CD14-positive monocyte (primary cell): ENCODE measurements around the gene DRGX. TPM values are rescaled to one million over a fixed set of nuclear protein-coding genes. Genes with fewer than 3 reads are reported as not detected.

Experiments
- DNase-seq, 3 donors: peaks; one replicate each; pipeline ENCODE4 v3.0.0-alpha.2; 2011 to 2022
- H2AFZ ChIP-seq: 2 replicates; pipeline ENCODE4 v1.6.0; 2012; ENCODE audit warnings: mild to moderate bottlenecking, low read depth, low read length, inconsistent platforms; ENCODE audit not compliant: insufficient read depth, poor library complexity, severe bottlenecking
- H3K27ac ChIP-seq, 2 donors: 1 replicate in 1 of 2; 2 replicates in 1 of 2; pipeline ENCODE4 v1.5.1; 2012 to 2013; ENCODE audit warnings: low read length in 2 of 2, control low read depth in 1 of 2, inconsistent platforms in 1 of 2, low read depth in 1 of 2, mild to moderate bottlenecking in 1 of 2
- H3K27me3 ChIP-seq, 2 donors: one replicate each; pipeline versions ENCODE4 v1.6.0 to v1.6.1; 2011 to 2013; ENCODE audit warnings: low read length in 2 of 2; ENCODE audit not compliant: control insufficient read depth in 2 of 2, insufficient read depth in 2 of 2
- H3K36me3 ChIP-seq, 2 donors: replicated peaks in 1 of 2; 1 replicate in 1 of 2; 2 replicates in 1 of 2; pipeline versions ENCODE4 v1.5.1 to v1.6.1; 2012 to 2013; ENCODE audit warnings: low read length in 2 of 2, control low read depth in 1 of 2, inconsistent platforms in 1 of 2, mild to moderate bottlenecking in 1 of 2; ENCODE audit not compliant: insufficient read depth in 2 of 2, control insufficient read depth in 1 of 2
- H3K4me1 ChIP-seq, 2 donors: 1 replicate in 1 of 2; 2 replicates in 1 of 2; pipeline versions ENCODE4 v1.5.1 to v1.6.1; 2012 to 2013; ENCODE audit warnings: low read length in 2 of 2, control low read depth in 1 of 2, inconsistent platforms in 1 of 2, mild to moderate bottlenecking in 1 of 2, moderate library complexity in 1 of 2; ENCODE audit not compliant: insufficient read depth in 2 of 2, control insufficient read depth in 1 of 2
- H3K4me2 ChIP-seq: replicated peaks from 2 replicates; pipeline ENCODE3; 2012; ENCODE audit warnings: low read length, moderate library complexity, mild to moderate bottlenecking; ENCODE audit not compliant: poor library complexity, severe bottlenecking; ENCODE audit errors: extremely low read depth
- H3K4me3 ChIP-seq, 3 experiments: fragments of 200-600 bp in 1 of 3; sonication (generic) in 1 of 3; replicated peaks in 1 of 3; 1 replicate in 2 of 3; 2 replicates in 1 of 3; pipeline ENCODE4 v1.5.1; 2011 to 2013; ENCODE audit warnings: low read length in 3 of 3, mild to moderate bottlenecking in 3 of 3, control low read depth in 2 of 3, low read depth in 2 of 3, inconsistent platforms in 1 of 3, moderate library complexity in 1 of 3
- H3K79me2 ChIP-seq: 2 replicates; pipeline ENCODE4 v1.6.0; 2012; ENCODE audit warnings: mild to moderate bottlenecking, control low read depth, inconsistent platforms, low read length, moderate library complexity; ENCODE audit not compliant: insufficient read depth
- H3K9ac ChIP-seq: 2 replicates; pipeline ENCODE4 v1.6.0; 2017; ENCODE audit warnings: low read length, mild to moderate bottlenecking; ENCODE audit not compliant: insufficient read depth, poor library complexity, severe bottlenecking
- H3K9me3 ChIP-seq, 2 donors: replicated peaks in 1 of 2; 1 replicate in 1 of 2; 2 replicates in 1 of 2; pipeline versions ENCODE4 v1.5.1 to v1.6.1; 2012 to 2013; ENCODE audit warnings: low read length in 2 of 2, control low read depth in 1 of 2; ENCODE audit not compliant: control insufficient read depth in 1 of 2, insufficient read depth in 1 of 2
- H4K20me1 ChIP-seq: 2 replicates; pipeline ENCODE4 v1.6.0; 2012; ENCODE audit warnings: mild to moderate bottlenecking, low read length, control low read depth, moderate library complexity; ENCODE audit not compliant: insufficient read depth
- H3K27ac Mint-ChIP-seq, 7 donors: one replicate each; pipeline ENCODE4 v1.8.0; 2020; ENCODE audit warnings: mild to moderate bottlenecking in 7 of 7, mixed read lengths in 7 of 7, moderate library complexity in 6 of 7, inconsistent platforms in 2 of 7
- H3K27me3 Mint-ChIP-seq, 3 donors: one replicate each; pipeline ENCODE4 v1.8.0; 2021 to 2022; ENCODE audit warnings: low read depth in 3 of 3, mild to moderate bottlenecking in 3 of 3, mixed read lengths in 3 of 3, moderate library complexity in 3 of 3, inconsistent platforms in 1 of 3
- H3K36me3 Mint-ChIP-seq, 2 donors: one replicate each; pipeline ENCODE4 v1.8.0; 2020; ENCODE audit warnings: mixed read lengths in 2 of 2, inconsistent platforms in 1 of 2, mild to moderate bottlenecking in 1 of 2
- H3K4me1 Mint-ChIP-seq: one replicate; pipeline ENCODE4 v1.8.0; 2020; ENCODE audit warnings: mild to moderate bottlenecking, mixed read lengths
- H3K4me3 Mint-ChIP-seq, 2 donors: one replicate each; pipeline ENCODE4 v1.8.0; 2020; ENCODE audit warnings: mild to moderate bottlenecking in 2 of 2, mixed read lengths in 2 of 2, moderate library complexity in 1 of 2
- H3K9me3 Mint-ChIP-seq, 7 donors: one replicate each; pipeline ENCODE4 v1.8.0; 2020 to 2022; ENCODE audit warnings: mixed read lengths in 7 of 7, mild to moderate bottlenecking in 6 of 7, moderate library complexity in 6 of 7, inconsistent platforms in 2 of 7
- WGBS: methylation state at CpG from one replicate; pipeline ENCODE4 v1.1.5; 2013; ENCODE audit warnings: missing lambda C conversion rate; ENCODE audit not compliant: insufficient coverage; 5-methylcytosine and 5-hydroxymethylcytosine counted together
- intact Hi-C, 2 donors: fragments of 100-400 bp; cut with micrococcal nuclease; formaldehyde crosslinking; loops; one replicate each; pipeline versions ENCODE4 v1.15.0 to v1.15.1; 2023
- polyA plus RNA-seq, 3 donors: library from polyadenylated mRNA; depleted of rRNA in 1 of 3; unstranded in 2 of 3; stranded (reverse) in 1 of 3; fragments of 300-500 nt in 2 of 3; fragments of >200 nt in 1 of 3; fragmentation: Illumina TruSeq in 2 of 3; gene quantifications; 1 replicate in 2 of 3; 2 replicates in 1 of 3; pipeline ENCODE4 v1.2.3, GENCODE V29; 2012 to 2021
- TF ChIP-seq, protein P1 (sequence below): fragments of 200-600 bp; IDR thresholded peaks from one replicate; pipeline ENCODE4 v1.8.0; 2022; ENCODE audit warnings: antibody characterized with exemption, mild to moderate bottlenecking

Gene DRGX
- polyA plus RNA-seq, 3 donors: not detected

- H3K4me1 Mint-ChIP-seq: peaks cover 4% of the 10 kb centered on the region
- Histone ChIP-seq H3K4me2 (no peak overlapping the region), H3K9me3 (no peaks in the 10 kb centered on the region), H3K27me3 (no peaks in the 10 kb centered on the region), H2AFZ (no peak overlapping the region), H3K27ac (no peak overlapping the region), H3K9ac (no peak overlapping the region), H3K79me2 (no peaks in the 10 kb centered on the region), H3K4me1 (no peaks in the 10 kb centered on the region), H3K36me3 (no peaks in the 10 kb centered on the region), H3K4me3 (no peak overlapping the region), H4K20me1 (no peaks in the 10 kb centered on the region)
- peaks cover 0 to 5% (median 1%) of the 10 kb centered on the region in 3 donors for H3K27me3 Mint-ChIP-seq
- intact Hi-C loops: loop anchor here in 1 of 2 donors (10.0 kb wide), 1 partner anchor 434 kb away; no protein-coding TSS in a partner anchor
- WGBS: no CpG with 5 or more reads among the region's 2 CpGs
- no peak for DNase-seq
- TF ChIP-seq, protein P1, sequence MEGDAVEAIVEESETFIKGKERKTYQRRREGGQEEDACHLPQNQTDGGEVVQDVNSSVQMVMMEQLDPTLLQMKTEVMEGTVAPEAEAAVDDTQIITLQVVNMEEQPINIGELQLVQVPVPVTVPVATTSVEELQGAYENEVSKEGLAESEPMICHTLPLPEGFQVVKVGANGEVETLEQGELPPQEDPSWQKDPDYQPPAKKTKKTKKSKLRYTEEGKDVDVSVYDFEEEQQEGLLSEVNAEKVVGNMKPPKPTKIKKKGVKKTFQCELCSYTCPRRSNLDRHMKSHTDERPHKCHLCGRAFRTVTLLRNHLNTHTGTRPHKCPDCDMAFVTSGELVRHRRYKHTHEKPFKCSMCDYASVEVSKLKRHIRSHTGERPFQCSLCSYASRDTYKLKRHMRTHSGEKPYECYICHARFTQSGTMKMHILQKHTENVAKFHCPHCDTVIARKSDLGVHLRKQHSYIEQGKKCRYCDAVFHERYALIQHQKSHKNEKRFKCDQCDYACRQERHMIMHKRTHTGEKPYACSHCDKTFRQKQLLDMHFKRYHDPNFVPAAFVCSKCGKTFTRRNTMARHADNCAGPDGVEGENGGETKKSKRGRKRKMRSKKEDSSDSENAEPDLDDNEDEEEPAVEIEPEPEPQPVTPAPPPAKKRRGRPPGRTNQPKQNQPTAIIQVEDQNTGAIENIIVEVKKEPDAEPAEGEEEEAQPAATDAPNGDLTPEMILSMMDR: peak; percentile 20
- H3K9me3 Mint-ChIP-seq: peaks cover 0 to 2% (median 0%) of the 10 kb centered on the region in 7 donors
- H3K36me3 Mint-ChIP-seq: no peaks in the 10 kb centered on the region
- H3K4me3 Mint-ChIP-seq: no peak overlapping the region
- no peak overlapping the region for H3K27ac Mint-ChIP-seq
These were observed 22.4 kb upstream of the DRGX start for GRCh38 chr10:49418328-49418727.

GRCh38 chr10:49418053-49418326, 22.1 kb upstream of the DRGX start:
- H3K36me3 ChIP-seq: no peaks in the 10 kb centered on the region
- no peaks in the 10 kb centered on the region for H3K79me2 ChIP-seq
- H3K4me1 Mint-ChIP-seq: peaks cover 3% of the 10 kb centered on the region
- H3K4me3 ChIP-seq: no peak overlapping the region
- no peaks in the 10 kb centered on the region for H3K27me3 ChIP-seq
- no peaks in the 10 kb centered on the region for H3K36me3 Mint-ChIP-seq
- no peak overlapping the region for H3K9ac ChIP-seq
- no peak overlapping the region for H3K4me3 Mint-ChIP-seq
- H3K9me3 Mint-ChIP-seq: peaks cover 0 to 2% (median 0%) of the 10 kb centered on the region in 7 donors
- TF ChIP-seq, protein P1: no peak
- no peaks in the 10 kb centered on the region for H3K4me1 ChIP-seq
- no peak for DNase-seq
- intact Hi-C loops: loop anchor here in 1 of 2 donors (10.0 kb wide), 1 partner anchor 433 kb away; no protein-coding TSS in a partner anchor
- no peaks in the 10 kb centered on the region for H3K9me3 ChIP-seq
- no peak overlapping the region for H3K27ac ChIP-seq
- H3K27ac Mint-ChIP-seq: no peak overlapping the region
- WGBS: 100% methylated on average over 1 of the region's 6 CpGs
- no peak overlapping the region for H3K4me2 ChIP-seq
- no peaks in the 10 kb centered on the region for H4K20me1 ChIP-seq
- H3K27me3 Mint-ChIP-seq: peaks cover 0 to 5% (median 1%) of the 10 kb centered on the region in 3 donors
- no peak overlapping the region for H2AFZ ChIP-seq
